ENCODE results near the gene PMPCA. TPM values are rescaled to one million over a fixed set of nuclear protein-coding genes. Genes with fewer than 3 reads are reported as not detected.

The PMPCA gene
- total RNA-seq, 1 donor from 2014 or later = 80.9 TPM

- no peaks in the 10 kb centered on the region for H3K4me1 ChIP-seq
- no peak overlapping the region for H3K27ac ChIP-seq (replicated peaks)
- H3K4me3 ChIP-seq = no peak overlapping the region
- peaks cover 92% of the 10 kb centered on the region for H3K36me3 ChIP-seq
- intact Hi-C loops (cut with micrococcal nuclease) = no loop called here
- H3K27me3 ChIP-seq (ENCODE audit: low read depth) = no peaks in the 10 kb centered on the region
- no peak for DNase-seq
- no peak for TF ChIP-seq CTCF (IDR thresholded peaks at IDR 0.05; ENCODE audit: borderline replicate concordance)
- H3K9me3 ChIP-seq (replicated peaks) = no peaks in the 10 kb centered on the region
These were observed 17.7 kb upstream of the PMPCA start for GRCh38 chr9:136392538-136393449.

GRCh38 chr9:136393531-136393930, 16.9 kb upstream of the PMPCA start:
- no peaks in the 10 kb centered on the region for H3K27me3 ChIP-seq (ENCODE audit: low read depth)
- no peak for TF ChIP-seq CTCF (IDR thresholded peaks at IDR 0.05; ENCODE audit: borderline replicate concordance)
- no peak for DNase-seq
- peaks cover 5% of the 10 kb centered on the region for H3K4me1 ChIP-seq
- H3K27ac ChIP-seq (replicated peaks) = no peak overlapping the region
- H3K4me3 ChIP-seq = no peak overlapping the region
- intact Hi-C loops (cut with micrococcal nuclease) = no loop called here
- peaks cover 85% of the 10 kb centered on the region for H3K36me3 ChIP-seq
- no peaks in the 10 kb centered on the region for H3K9me3 ChIP-seq (replicated peaks)

- H3K27me3 ChIP-seq (ENCODE audit: low read depth) = no peaks in the 10 kb centered on the region
- TF ChIP-seq CTCF (IDR thresholded peaks at IDR 0.05; ENCODE audit: borderline replicate concordance) = no peak
- no peak overlapping the region for H3K4me3 ChIP-seq
- H3K4me1 ChIP-seq = peaks cover 14% of the 10 kb centered on the region
- H3K36me3 ChIP-seq = peaks cover 75% of the 10 kb centered on the region
- intact Hi-C loops (cut with micrococcal nuclease) = no loop called here
- H3K27ac ChIP-seq (replicated peaks) = no peak overlapping the region
- H3K9me3 ChIP-seq (replicated peaks) = no peaks in the 10 kb centered on the region
- no peak for DNase-seq
These were observed 16.0 kb upstream of the PMPCA start for GRCh38 chr9:136394312-136395019.

GRCh38 chr9:136395020-136395340, 15.5 kb upstream of the PMPCA start:
- intact Hi-C loops (cut with micrococcal nuclease) = no loop called here
- no peak for DNase-seq
- H3K36me3 ChIP-seq = peaks cover 70% of the 10 kb centered on the region
- H3K9me3 ChIP-seq (replicated peaks) = no peaks in the 10 kb centered on the region
- H3K4me3 ChIP-seq = no peak overlapping the region
- no peak for TF ChIP-seq CTCF (IDR thresholded peaks at IDR 0.05; ENCODE audit: borderline replicate concordance)
- no peaks in the 10 kb centered on the region for H3K27me3 ChIP-seq (ENCODE audit: low read depth)
- H3K4me1 ChIP-seq = peaks cover 19% of the 10 kb centered on the region
- H3K27ac ChIP-seq (replicated peaks) = no peak overlapping the region

GRCh38 chr9:136395345-136396218, 14.9 kb upstream of the PMPCA start:
- Histone ChIP-seq H3K36me3 (peaks cover 67% of the 10 kb centered on the region), H3K4me3 (no peak overlapping the region), H3K9me3 (replicated peaks) (no peaks in the 10 kb centered on the region), H3K27me3 (ENCODE audit: low read depth) (no peaks in the 10 kb centered on the region), H3K27ac (replicated peaks) (no peak overlapping the region), H3K4me1 (peaks cover 24% of the 10 kb centered on the region)
- TF ChIP-seq CTCF (IDR thresholded peaks at IDR 0.05; ENCODE audit: borderline replicate concordance) = no peak
- no peak for DNase-seq
- intact Hi-C loops (cut with micrococcal nuclease) = no loop called here
